Sigmoid colon (tissue), 7 donors: Measurements from ENCODE around the gene CD63. TPM values are rescaled to one million over a fixed set of nuclear protein-coding genes. Genes with fewer than 3 reads are reported as not detected.

Experiments
- DNase-seq: peaks from one replicate; pipeline ENCODE4 v3.0.0-alpha.2; 2019
- H3K27ac ChIP-seq, 4 donors: fragments of 200-600 bp; sonication (generic); one replicate each; pipeline ENCODE4 v1.5.1; 2016 to 2019; ENCODE audit warnings: mild to moderate bottlenecking in 1 of 4
- H3K27me3 ChIP-seq, 3 donors: fragments of 200-600 bp; sonication (generic); one replicate each; pipeline ENCODE4 v1.5.1; 2019; ENCODE audit warnings: mild to moderate bottlenecking in 1 of 3
- H3K36me3 ChIP-seq, 4 donors: fragments of 200-600 bp; sonication (generic); one replicate each; pipeline ENCODE4 v1.5.1; 2016 to 2019
- H3K4me1 ChIP-seq, 4 donors: fragments of 200-600 bp; sonication (generic); one replicate each; pipeline ENCODE4 v1.5.1; 2017 to 2019
- H3K4me3 ChIP-seq, 4 donors: fragments of 200-600 bp; sonication (generic); one replicate each; pipeline ENCODE4 v1.5.1; 2017 to 2019; ENCODE audit warnings: mild to moderate bottlenecking in 2 of 4, moderate library complexity in 1 of 4
- H3K9me3 ChIP-seq, 4 donors: fragments of 200-600 bp in 3 of 4; sonication (generic) in 3 of 4; one replicate each; pipeline versions ENCODE4 v1.5.1 to v1.6.1; 2013 to 2019
- EP300 ChIP-seq, 4 donors: sonication (generic); formaldehyde crosslinking; IDR thresholded peaks; one replicate each; pipeline ENCODE4 v1.6.1; 2017; ENCODE audit warnings: antibody characterized with exemption in 4 of 4
- POLR2A ChIP-seq, 2 donors: fragments of 450-650 bp; IDR thresholded peaks; one replicate each; pipeline ENCODE4 v1.6.1; 2016; ENCODE audit warnings: antibody characterized with exemption in 2 of 2, mild to moderate bottlenecking in 2 of 2, moderate library complexity in 2 of 2
- POLR2AphosphoS5 ChIP-seq, 4 donors: sonication (generic); formaldehyde crosslinking; IDR thresholded peaks; one replicate each; pipeline ENCODE4 v1.6.1; 2017; ENCODE audit warnings: antibody characterized with exemption in 4 of 4
- WGBS, 2 donors: extraction: QIAGEN DNeasy Blood & Tissue Kit; methylation state at CpG; one replicate each; pipeline ENCODE4 v1.1.7; 2013; 5-methylcytosine and 5-hydroxymethylcytosine counted together
- intact Hi-C: fragments of 100-400 bp; cut with DNase I; formaldehyde crosslinking; loops from one replicate; pipeline ENCODE4 v1.15.1; 2023
- polyA plus RNA-seq, 3 donors: library from polyadenylated mRNA; stranded (reverse); fragments of 200-250 nt; gene quantifications; one replicate each; pipeline ENCODE4 v1.2.3, GENCODE V29; 2013
- total RNA-seq, 4 donors: library from RNA; depleted of rRNA; stranded (reverse); fragments of >200 nt; gene quantifications; one replicate each; pipeline ENCODE4 v1.1.0, GENCODE V29; 2016
- TF ChIP-seq, protein P1 (sequence below), 4 experiments: fragments of 450-650 bp in 3 of 4; fragments of 200-600 bp in 1 of 4; IDR thresholded peaks; one replicate each; pipeline ENCODE4 v1.5.1; 2016 to 2019; ENCODE audit warnings: antibody characterized with exemption in 4 of 4, mild to moderate bottlenecking in 3 of 4, moderate library complexity in 2 of 4
- donor health status: healthy with polysubstance abuse.
- donor health status: Bipolar disorder and iron deficiency.
- donor health status: healthy.

The CD63 gene
- total and polyA plus RNA-seq, 7 donors = 450 to 1,058 (median 842) TPM

DNA sequence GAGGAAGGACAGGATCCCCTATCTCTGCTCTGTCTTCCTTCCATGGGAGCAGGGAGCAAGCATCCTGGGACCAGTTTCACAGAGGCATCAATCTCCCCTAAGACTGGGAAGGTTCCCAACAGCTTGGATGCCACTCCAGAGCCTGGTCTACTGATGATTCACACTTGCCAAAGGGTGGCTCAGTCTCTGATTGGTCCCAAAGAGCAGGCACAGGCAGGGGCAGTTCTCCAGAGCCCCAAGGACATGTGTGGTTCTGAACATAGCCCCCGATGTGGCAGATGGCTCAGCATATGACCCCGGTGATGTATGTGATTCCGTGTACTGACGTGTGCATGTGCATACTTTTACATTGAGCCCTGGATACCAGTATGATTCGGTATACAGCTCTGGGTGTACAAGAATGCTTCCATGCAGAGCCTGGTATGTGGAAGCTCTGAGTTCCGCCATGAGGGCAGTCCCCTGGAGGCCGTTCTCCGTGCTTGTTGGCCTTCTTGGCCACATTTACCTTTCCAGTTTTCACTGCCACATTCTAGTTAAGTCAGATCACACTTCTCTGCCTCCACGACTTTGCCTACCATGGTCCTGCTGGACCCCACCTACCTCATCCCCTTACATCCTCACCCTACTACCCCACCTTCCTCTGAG, 42.3 kb downstream of the CD63 start:
- no peak overlapping the region for H3K4me3 ChIP-seq
- peaks cover 0 to 8% (median 7%) of the 10 kb centered on the region in 4 donors for H3K4me1 ChIP-seq
- no peaks in the 10 kb centered on the region for H3K27me3 ChIP-seq
- no peak overlapping the region for H3K27ac ChIP-seq
- peak; percentile 59 for DNase-seq
- no peak for TF ChIP-seq POLR2AphosphoS5 (IDR thresholded peaks at IDR 0.05)
- TF ChIP-seq POLR2A (IDR thresholded peaks at IDR 0.05) = no peak
- TF ChIP-seq, protein P1, sequence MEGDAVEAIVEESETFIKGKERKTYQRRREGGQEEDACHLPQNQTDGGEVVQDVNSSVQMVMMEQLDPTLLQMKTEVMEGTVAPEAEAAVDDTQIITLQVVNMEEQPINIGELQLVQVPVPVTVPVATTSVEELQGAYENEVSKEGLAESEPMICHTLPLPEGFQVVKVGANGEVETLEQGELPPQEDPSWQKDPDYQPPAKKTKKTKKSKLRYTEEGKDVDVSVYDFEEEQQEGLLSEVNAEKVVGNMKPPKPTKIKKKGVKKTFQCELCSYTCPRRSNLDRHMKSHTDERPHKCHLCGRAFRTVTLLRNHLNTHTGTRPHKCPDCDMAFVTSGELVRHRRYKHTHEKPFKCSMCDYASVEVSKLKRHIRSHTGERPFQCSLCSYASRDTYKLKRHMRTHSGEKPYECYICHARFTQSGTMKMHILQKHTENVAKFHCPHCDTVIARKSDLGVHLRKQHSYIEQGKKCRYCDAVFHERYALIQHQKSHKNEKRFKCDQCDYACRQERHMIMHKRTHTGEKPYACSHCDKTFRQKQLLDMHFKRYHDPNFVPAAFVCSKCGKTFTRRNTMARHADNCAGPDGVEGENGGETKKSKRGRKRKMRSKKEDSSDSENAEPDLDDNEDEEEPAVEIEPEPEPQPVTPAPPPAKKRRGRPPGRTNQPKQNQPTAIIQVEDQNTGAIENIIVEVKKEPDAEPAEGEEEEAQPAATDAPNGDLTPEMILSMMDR (IDR thresholded peaks at IDR 0.05) = no peak
- H3K36me3 ChIP-seq = peaks cover 10 to 54% (median 21%) of the 10 kb centered on the region in 4 donors
- WGBS, 2 donors = 92 to 93% methylated on average over 9 of the region's 9 CpGs
- intact Hi-C loops = no loop called here
- H3K9me3 ChIP-seq = no peaks in the 10 kb centered on the region

DNA sequence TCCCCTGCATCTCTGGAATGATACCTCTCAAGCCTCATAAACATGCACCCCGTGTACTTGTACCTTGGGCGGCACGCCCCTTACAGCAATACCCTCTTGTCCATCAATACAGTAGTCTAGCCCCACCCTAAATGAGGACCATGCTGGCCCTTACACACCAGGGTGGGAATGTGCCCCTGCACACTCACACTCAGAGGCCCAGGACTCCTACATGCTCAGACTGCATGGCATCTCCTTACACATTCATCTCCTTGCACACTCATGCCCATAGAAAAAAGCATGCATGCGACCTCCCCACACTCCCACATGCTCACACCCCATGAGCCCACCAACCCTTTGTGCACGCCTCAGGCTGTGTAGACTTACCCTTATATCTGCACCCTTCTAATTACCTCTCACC, 43.1 kb downstream of the CD63 start:
- WGBS, 2 donors = 83 to 93% methylated on average over 5 of the region's 5 CpGs
- peaks cover 0 to 15% (median 11%) of the 10 kb centered on the region in 4 donors for H3K4me1 ChIP-seq
- H3K4me3 ChIP-seq = no peak overlapping the region
- TF ChIP-seq POLR2AphosphoS5 (IDR thresholded peaks at IDR 0.05) (peak in 1 of 4 donors; percentile 6), POLR2A (IDR thresholded peaks at IDR 0.05) (no peak), EP300 (IDR thresholded peaks at IDR 0.05) (no peak)
- H3K36me3 ChIP-seq = peaks cover 10 to 48% (median 19%) of the 10 kb centered on the region in 4 donors
- H3K9me3 ChIP-seq = no peaks in the 10 kb centered on the region
- no peaks in the 10 kb centered on the region for H3K27me3 ChIP-seq
- no peak overlapping the region for H3K27ac ChIP-seq
- peak; percentile 34 for DNase-seq
- intact Hi-C loops = no loop called here

DNA sequence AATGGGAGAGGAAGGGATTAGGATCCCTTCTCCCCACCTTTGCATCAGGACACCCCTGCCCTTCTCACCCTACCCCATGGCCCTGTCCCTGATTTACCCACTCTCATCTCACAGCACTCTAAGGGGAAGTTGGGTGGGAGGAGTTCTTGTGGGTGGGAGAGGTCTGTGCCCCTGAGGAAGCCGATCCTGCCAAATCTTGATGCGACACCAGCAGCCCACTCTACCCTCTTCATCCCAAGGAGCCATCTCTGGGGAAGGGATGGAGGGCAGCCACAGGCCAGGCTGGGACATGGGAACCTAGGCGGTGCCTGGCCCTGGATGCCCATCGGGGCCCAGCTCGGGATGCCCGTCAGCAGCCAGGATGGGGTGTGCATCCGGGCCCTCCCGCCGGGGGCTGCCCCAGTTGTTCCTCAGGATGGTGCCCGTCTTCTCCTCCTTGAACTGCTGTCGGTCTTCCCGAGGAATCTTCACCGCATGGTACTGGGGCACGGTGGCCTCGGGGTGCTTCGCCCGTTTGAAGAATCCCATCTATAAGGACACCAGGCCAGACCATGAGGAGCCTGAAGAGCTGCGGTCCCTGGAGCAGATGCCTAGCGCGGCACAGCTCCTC, 43.9 kb downstream of the CD63 start:
- H3K9me3 ChIP-seq = no peaks in the 10 kb centered on the region
- 95 to 97% methylated on average over 20 of the region's 20 CpGs for WGBS, 2 donors
- no peak overlapping the region for H3K27ac ChIP-seq
- no peaks in the 10 kb centered on the region for H3K27me3 ChIP-seq
- H3K4me3 ChIP-seq = no peak overlapping the region
- peaks cover 10 to 48% (median 19%) of the 10 kb centered on the region in 4 donors for H3K36me3 ChIP-seq
- peak; percentile 57 for DNase-seq
- H3K4me1 ChIP-seq = peaks cover 0 to 15% (median 11%) of the 10 kb centered on the region in 4 donors
- TF ChIP-seq POLR2AphosphoS5 (IDR thresholded peaks at IDR 0.05) (peak in 2 of 4 donors; percentile 26 to 30), EP300 (IDR thresholded peaks at IDR 0.05) (no peak)
- intact Hi-C loops = no loop called here

DNA sequence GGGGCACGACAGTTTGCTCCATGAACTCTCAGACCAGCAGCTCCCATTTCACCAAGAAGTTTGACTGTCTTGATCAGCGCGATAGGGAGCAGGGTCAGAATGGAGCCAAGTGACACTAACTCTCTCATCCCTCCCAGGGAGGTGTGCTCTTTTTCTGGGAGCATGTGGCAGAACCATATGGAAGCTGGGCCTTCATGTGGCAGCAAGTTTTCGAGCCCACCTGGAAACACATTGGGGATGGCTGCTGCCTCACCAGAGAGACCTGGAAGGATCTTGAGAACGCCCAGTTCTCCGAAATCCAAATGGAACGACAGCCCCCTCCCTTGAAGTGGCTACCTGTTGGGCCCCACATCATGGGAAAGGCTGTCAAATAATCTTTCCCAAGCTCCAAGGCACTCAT, 45.1 kb downstream of the CD63 start:
- DNase-seq = peak; percentile 26
- Histone ChIP-seq H3K27me3 (no peaks in the 10 kb centered on the region), H3K36me3 (peaks cover 10 to 42% (median 16%) of the 10 kb centered on the region in 4 donors), H3K4me3 (no peak overlapping the region), H3K27ac (no peak overlapping the region), H3K9me3 (no peaks in the 10 kb centered on the region), H3K4me1 (peaks cover 0 to 15% (median 11%) of the 10 kb centered on the region in 4 donors)
- intact Hi-C loops = no loop called here
- 92 to 95% methylated on average over 7 of the region's 7 CpGs for WGBS, 2 donors
- TF ChIP-seq, protein P1 (IDR thresholded peaks at IDR 0.05) = no peak

DNA sequence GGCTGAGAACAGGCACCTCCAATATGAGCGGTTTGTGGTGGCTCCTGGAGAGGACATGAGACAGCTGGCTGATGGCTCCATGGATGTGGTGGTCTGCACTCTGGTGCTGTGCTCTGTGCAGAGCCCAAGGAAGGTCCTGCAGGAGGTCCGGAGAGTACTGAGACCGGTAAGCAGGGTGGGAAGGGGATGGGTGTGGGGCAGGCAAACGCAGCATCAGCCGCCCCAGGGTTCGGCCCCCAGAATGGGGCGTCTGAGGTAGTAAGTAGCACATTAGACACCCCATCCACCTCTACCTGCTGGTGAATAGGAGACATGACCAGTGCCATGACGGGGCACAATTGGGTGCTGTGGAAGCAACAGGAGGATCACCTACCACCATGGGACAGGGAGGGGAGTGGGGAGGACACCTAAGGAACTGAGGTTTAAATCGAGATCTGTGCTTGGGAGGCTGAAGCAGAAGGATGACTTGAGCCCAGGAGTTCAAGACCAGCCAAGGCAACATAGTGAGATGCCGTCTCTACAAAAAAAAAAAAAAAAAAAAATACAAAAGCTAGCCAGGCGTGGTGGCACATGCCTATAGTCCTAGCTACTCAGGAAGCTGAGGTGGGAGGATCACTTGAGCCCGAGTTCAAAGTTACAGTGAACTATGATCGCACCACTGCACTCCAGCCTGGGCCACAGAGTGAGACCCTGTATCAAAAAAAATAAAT, 46.6 kb downstream of the CD63 start:
- H3K9me3 ChIP-seq = no peaks in the 10 kb centered on the region
- H3K27ac ChIP-seq = peak overlapping the region in 3 of 4 donors; percentile 61 to 69 (median 64)
- H3K27me3 ChIP-seq = no peaks in the 10 kb centered on the region
- peaks cover 0 to 15% (median 11%) of the 10 kb centered on the region in 4 donors for H3K4me1 ChIP-seq
- peaks cover 0 to 27% (median 3%) of the 10 kb centered on the region in 4 donors for H3K36me3 ChIP-seq
- TF ChIP-seq POLR2A (IDR thresholded peaks at IDR 0.05) (no peak), POLR2AphosphoS5 (IDR thresholded peaks at IDR 0.05) (no peak), EP300 (IDR thresholded peaks at IDR 0.05) (no peak)
- TF ChIP-seq, protein P1 (IDR thresholded peaks at IDR 0.05) = no peak
- peak overlapping the region in 1 of 4 donors; percentile 14 for H3K4me3 ChIP-seq
- 17 to 67% methylated on average over 13 of the region's 13 CpGs for WGBS, 2 donors
- intact Hi-C loops = loop anchor here (1.0 kb wide), 1 partner anchor 39 kb away; no protein-coding TSS in a partner anchor
- peak; percentile 56 for DNase-seq
